Measurements from ENCODE around the gene FAM186B.

DNA sequence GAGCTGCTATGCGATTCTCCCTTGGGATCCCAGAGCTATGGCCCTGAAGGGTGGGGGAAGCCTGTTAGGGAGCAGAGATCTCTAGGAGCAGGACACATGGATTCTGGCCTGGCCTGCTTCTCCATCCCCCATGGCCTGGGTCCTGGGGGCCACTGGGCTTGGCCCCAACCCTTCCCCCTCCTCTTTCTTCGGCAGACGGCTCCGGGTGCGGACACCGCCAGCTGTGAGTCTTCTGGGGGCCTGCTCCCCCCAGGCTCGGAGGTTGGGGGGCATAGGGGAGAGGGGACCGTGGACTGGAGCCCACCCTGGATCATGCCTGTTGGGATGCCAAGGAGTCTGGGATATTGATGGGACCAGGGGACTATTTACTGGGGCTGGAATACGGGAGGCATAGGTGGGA lies 27.0 kb upstream of the FAM186B start:
- TF ChIP-seq CTCF (IDR thresholded peaks at IDR 0.05; ENCODE audit: insufficient read depth, low read depth, low read length) (no peak), EZH2 (IDR thresholded peaks at IDR 0.05; ENCODE audit: insufficient read depth, low read length) (no peak)
